WERI-Rb-1 (cell line): ENCODE results near the gene SCRG1.
A peak's percentile ranks its signal among the peaks of the same experiment; 100 is the strongest.

Experiments used
- DNase-seq: peaks from one replicate; pipeline ENCODE4 v3.0.0-alpha.2; 2020
- H3K27ac ChIP-seq: fragments of 250-450 bp; sonication (Bioruptor Pico); 2 replicates; pipeline ENCODE4 v1.5.1; 2020; ENCODE audit warnings: mild to moderate bottlenecking, moderate library complexity
- H3K27me3 ChIP-seq: fragments of 250-450 bp; sonication (Bioruptor Pico); 2 replicates; pipeline ENCODE4 v1.5.1; 2021; ENCODE audit warnings: mild to moderate bottlenecking, low read depth, moderate library complexity; ENCODE audit not compliant: insufficient read depth, severe bottlenecking
- H3K36me3 ChIP-seq: fragments of 250-450 bp; sonication (Bioruptor Pico); 2 replicates; pipeline ENCODE4 v1.5.1; 2020; ENCODE audit warnings: mild to moderate bottlenecking, moderate library complexity
- H3K4me3 ChIP-seq: 2 replicates; pipeline ENCODE4 v1.5.1; 2011; ENCODE audit warnings: low read depth, mild to moderate bottlenecking, control low read depth, low read length
- H3K9me3 ChIP-seq: fragments of 250-450 bp; sonication (Bioruptor Pico); 2 replicates; pipeline ENCODE4 v1.5.1; 2021; ENCODE audit warnings: mild to moderate bottlenecking, moderate library complexity; ENCODE audit not compliant: severe bottlenecking
- TF ChIP-seq, protein P1 (sequence below): IDR thresholded peaks from 2 replicates; pipeline ENCODE4 v1.5.1; 2011; ENCODE audit warnings: low read depth, mild to moderate bottlenecking, control low read depth, inconsistent platforms, low read length

The SCRG1 gene

DNA sequence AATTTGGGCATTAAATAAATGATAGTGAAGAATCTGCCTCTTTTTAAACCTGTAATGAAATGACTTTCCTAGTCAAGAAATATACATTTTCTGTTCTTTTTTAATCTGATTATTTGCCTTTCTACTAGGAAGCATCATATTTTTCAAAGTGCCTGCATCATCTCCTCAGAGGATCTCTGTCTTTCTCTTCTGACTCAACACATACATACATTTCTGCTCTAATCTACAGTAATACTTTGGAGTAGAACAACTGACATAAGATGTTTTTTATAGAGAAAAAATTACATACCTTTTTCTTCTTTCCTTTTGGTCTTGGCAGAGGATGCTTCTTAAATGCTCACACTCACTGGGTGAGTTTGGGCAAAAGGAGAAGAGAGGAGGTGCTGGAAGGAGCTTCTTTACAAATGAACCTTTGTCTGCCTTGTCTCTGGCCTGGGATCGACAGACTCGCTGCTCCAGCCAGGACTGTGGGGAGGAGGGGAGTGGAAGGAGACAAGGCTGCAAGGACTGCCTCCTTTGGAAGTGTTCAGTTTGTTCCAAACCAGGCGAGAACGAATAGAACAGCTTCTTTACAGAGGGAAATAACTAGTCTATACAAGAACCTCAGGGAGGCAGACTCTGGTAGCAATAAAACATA is at the start of gene SCRG1:
Gene SCRG1, minus strand, starts transcription at position 338 of the 637 bp plus-strand sequence. CDS start 7,702 bp downstream, outside the sequence.
- Histone ChIP-seq H3K9me3 (no peaks in the 10 kb centered on the region), H3K4me3 (no peak within 1 kb of the TSS), H3K36me3 (no peaks in the 10 kb centered on the region; the same call in 1 of the 2 replicates), H3K27me3 (no peaks in the 10 kb centered on the region), H3K27ac (no peak within 1 kb of the TSS)
- DNase-seq, result no peak
- TF ChIP-seq, protein P1, sequence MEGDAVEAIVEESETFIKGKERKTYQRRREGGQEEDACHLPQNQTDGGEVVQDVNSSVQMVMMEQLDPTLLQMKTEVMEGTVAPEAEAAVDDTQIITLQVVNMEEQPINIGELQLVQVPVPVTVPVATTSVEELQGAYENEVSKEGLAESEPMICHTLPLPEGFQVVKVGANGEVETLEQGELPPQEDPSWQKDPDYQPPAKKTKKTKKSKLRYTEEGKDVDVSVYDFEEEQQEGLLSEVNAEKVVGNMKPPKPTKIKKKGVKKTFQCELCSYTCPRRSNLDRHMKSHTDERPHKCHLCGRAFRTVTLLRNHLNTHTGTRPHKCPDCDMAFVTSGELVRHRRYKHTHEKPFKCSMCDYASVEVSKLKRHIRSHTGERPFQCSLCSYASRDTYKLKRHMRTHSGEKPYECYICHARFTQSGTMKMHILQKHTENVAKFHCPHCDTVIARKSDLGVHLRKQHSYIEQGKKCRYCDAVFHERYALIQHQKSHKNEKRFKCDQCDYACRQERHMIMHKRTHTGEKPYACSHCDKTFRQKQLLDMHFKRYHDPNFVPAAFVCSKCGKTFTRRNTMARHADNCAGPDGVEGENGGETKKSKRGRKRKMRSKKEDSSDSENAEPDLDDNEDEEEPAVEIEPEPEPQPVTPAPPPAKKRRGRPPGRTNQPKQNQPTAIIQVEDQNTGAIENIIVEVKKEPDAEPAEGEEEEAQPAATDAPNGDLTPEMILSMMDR, result no peak

DNA sequence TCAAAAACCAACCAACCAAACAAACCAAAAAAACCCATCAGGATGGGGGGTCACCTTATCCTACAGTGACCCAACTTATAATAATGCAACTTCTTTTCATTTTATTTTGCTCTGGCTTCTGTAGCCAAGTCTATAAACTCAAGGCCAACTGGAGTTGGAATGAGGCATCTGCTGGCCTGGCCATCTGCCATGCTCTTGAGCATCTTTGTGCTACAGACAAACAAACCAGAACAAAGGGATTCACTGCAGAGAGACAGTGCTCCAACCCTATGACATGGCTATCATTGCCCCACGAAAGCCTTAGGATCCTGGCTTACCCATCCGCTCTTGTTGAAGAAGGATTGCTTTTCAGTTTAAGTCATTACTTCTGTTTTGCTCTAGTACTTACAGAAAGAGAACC is 49.2 kb upstream of the SCRG1 start:
- Histone ChIP-seq H3K27ac (peak overlapping the region; percentile 91), H3K9me3 (no peaks in the 10 kb centered on the region), H3K4me3 (no peak overlapping the region), H3K36me3 (no peaks in the 10 kb centered on the region), H3K27me3 (no peaks in the 10 kb centered on the region)
- DNase-seq, result peak; percentile 90
- TF ChIP-seq, protein P1, result no peak

DNA sequence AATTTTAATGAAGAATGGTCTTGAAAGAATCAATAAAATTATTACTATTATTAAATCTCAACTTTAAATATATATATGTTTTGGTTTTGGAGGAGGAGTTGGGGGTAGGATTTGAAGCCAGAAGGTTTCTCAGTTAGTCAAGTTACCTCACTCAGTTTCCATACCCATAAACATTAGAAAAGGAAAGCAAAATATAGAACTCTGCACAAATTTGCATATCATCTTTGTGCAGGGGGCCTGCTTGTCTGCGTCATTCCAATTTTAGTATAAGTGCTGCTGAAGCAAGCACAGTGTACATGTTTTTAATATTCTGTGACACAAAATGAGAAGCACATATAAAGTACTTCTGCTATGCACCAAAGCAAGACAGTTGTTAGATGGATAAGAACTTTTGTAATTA is 47.5 kb upstream of the SCRG1 start:
- Histone ChIP-seq H3K27me3 (no peaks in the 10 kb centered on the region), H3K36me3 (no peaks in the 10 kb centered on the region), H3K9me3 (no peaks in the 10 kb centered on the region), H3K4me3 (no peak overlapping the region), H3K27ac (no peak overlapping the region)
- TF ChIP-seq, protein P1, result no peak
- no peak for DNase-seq

DNA sequence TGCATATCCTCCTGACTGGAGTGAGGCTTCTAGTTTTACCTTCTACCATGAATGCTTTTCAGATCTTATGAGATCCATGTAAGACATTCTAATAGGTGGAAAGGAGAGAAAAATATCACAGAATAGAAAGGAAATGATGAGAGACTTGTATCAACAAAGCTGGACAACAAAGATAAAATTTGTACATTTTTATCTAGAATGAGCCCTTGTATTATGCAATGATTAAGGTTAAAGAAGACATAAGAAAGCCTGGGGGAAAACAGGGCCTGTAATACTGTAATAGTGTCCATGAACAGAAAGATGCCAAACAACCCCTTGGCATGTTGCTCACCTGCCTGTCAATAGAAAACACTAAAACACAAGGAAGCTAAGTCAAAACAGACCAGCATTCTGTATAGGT is 44.2 kb upstream of the SCRG1 start:
- no peak for DNase-seq
- no peaks in the 10 kb centered on the region for H3K27me3 ChIP-seq
- H3K36me3 ChIP-seq, result no peaks in the 10 kb centered on the region
- no peak overlapping the region for H3K27ac ChIP-seq
- H3K4me3 ChIP-seq, result no peak overlapping the region
- TF ChIP-seq, protein P1, result no peak
- H3K9me3 ChIP-seq, result no peaks in the 10 kb centered on the region

DNA sequence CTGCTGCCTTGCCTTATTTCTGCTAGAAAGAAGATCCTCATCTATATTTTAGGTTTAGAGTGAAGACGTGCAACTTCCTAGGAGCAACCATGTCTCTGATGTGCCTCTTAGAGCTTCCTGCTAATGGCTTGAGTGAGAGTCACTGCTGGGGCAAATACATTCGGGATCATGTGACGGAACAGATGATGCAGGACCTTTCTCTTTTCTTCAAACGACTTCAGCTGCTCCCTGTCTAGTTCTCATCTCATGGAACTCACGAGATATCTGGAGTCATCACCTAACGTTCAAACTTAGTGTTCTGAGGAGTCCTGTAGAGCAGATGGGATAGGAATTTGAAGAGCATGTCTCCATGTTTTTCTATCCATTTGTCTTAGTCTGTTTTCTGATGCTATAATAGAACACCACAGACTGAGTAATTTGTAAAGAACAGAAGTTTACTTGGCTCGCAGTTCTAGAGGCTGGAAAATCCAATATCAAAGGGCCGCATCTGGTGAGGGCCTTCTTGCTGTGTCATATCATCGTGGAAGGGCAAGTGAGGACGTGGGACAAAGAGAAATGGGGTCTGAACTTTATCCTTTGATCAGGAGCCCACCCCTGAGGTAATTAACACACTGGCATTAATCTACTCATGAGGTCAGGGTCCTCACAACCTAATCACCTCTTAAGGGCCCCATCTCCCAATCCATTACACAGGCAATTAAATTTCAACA is 43.5 kb upstream of the SCRG1 start:
- Histone ChIP-seq H3K27ac (no peak overlapping the region), H3K9me3 (no peaks in the 10 kb centered on the region), H3K27me3 (no peaks in the 10 kb centered on the region), H3K36me3 (no peaks in the 10 kb centered on the region), H3K4me3 (no peak overlapping the region)
- DNase-seq, result no peak
- TF ChIP-seq, protein P1, result no peak
